ENCODE measurements around the gene SIN3B. TPM values are rescaled to one million over a fixed set of nuclear protein-coding genes. Genes with fewer than 3 reads are reported as not detected.

Gene SIN3B
- polyA plus RNA-seq, 1 of the 3 experiments (the other 2 are of a cell fraction) = 29.7 TPM

DNA sequence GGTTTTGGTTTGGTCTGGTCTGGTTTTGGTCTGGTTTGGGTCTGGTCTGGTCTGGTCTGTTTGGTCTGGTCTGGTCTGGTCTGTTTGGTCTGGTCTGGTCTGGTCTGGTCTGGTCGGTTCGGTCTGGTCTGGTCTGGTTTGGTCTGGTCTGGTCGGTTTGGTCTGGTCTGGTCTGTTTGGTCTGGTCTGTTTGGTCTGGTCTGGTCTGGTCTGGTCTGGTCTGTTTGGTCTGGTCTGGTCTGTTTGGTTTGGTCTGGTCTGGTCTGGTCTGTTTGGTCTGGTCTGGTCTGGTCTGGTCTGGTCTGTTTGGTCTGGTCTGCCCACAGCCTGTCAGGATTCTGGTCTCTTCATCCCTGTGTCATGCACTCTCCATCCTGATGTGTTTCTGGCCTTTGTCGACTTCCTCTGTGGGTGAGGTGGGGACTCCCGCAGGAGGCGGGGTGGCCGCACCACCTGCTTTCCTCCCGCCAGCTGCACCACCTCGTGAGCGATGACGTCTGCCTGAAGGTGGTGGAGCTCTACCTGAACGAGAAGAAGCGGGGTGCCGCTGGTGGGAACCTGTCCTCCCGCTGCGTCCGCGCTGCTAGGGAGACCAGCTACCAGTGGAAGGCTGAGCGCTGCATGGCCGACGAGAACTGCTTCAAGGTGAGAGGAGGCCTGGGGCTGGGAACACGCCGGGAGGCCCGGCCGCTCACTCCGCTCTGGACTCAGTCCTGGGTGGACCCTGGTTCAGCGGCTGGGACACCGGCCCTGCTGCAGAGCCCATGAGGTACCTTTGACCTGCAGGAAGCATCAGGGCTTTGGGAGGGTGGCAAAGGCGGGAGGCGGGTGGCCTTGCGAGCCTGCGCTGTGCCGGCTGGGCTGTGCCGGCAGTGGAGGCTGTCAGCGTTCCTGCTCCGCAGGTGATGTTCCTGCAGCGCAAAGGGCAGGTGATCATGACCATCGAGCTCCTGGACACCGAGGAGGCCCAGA lies 46.7 kb downstream of the SIN3B start (continued):
- TF ChIP-seq USF1 (IDR thresholded peaks at IDR 0.05; ENCODE audit: borderline replicate concordance, low read depth) (no peak), EP300 (IDR thresholded peaks at IDR 0.05; ENCODE audit: borderline replicate concordance in 1 of 2, low read depth in 1 of 2, low read length in 1 of 2) (no peak), TAF1 (IDR thresholded peaks at IDR 0.05; ENCODE audit: borderline replicate concordance, low read depth, low read length) (no peak), CTCF (IDR thresholded peaks at IDR 0.05) (no peak), PBX3 (IDR thresholded peaks at IDR 0.05) (no peak), GABPA (IDR thresholded peaks at IDR 0.05; ENCODE audit: low read depth) (no peak), RXRA (IDR thresholded peaks at IDR 0.05; ENCODE audit: borderline replicate concordance, low read depth) (no peak)

DNA sequence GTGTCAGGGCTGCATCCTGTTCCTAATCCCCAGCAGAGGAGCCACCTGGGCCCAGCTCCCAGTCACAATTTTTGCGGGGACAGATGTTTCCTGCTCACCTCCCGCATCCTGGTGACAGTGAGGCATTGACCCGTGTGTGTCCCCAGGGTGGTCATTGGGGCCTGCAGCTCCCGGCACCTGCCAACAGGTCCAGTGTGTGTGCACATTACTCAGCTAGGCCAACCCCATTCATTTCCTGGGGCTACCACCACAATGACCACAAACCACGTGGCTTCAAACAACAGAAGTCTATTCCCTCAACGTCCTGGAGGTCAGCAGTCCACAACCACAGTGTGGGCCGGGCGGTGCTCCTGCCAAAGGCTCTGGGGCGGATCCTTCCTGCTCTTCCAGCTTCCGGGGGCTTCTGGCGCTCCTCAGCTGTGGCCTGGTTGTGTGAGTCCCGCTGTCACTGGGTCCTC lies 47.7 kb downstream of the SIN3B start:
- Histone ChIP-seq H3K27ac (ENCODE audit: low read depth in 2 of 2, low read length in 1 of 2) (no peak overlapping the region), H3K4me3 (ENCODE audit: low read depth in 2 of 2, low read length in 1 of 2) (no peak overlapping the region), H3K9me2 (no peaks in the 10 kb centered on the region), H3K27me3 (ENCODE audit: insufficient read depth) (no peaks in the 10 kb centered on the region), H3K36me3 (replicated peaks in 1 of 2; ENCODE audit: control insufficient read depth in 1 of 2, insufficient read depth in 2 of 2, low read length in 1 of 2) (peaks cover 16 to 48% of the 10 kb centered on the region in 2 experiments), H4K20me1 (ENCODE audit: insufficient read depth) (peaks cover 5% of the 10 kb centered on the region; the same call in 1 of the 2 replicates), H3K4me1 (ENCODE audit: control insufficient read depth in 1 of 2, insufficient read depth in 2 of 2, low read depth in 1 of 2, low read length in 1 of 2) (no peaks in the 10 kb centered on the region), H3F3A (replicated peaks; ENCODE audit: insufficient read depth) (no peaks in the 10 kb centered on the region), H2AFZ (ENCODE audit: low read depth) (no peak overlapping the region), H3K4me2 (no peak overlapping the region), H3K9ac (no peak overlapping the region), H3K9me3 (no peaks in the 10 kb centered on the region), H3K79me2 (ENCODE audit: insufficient read depth) (0 out of 2 replicates have a peak, but pooled peaks cover 3% of the 10 kb centered on the region)
- 95% methylated on average over 8 of the region's 12 CpGs for WGBS (ENCODE audit: low lambda C conversion rate)
- DNase-seq = no peak
- ChIA-PET CTCF (interaction anchor here (0.9 to 1.4 kb wide), 2 partner anchors 25 to 105 kb away, joined by 3 read pairs; no protein-coding TSS in a partner anchor), POLR2A (no interaction called here)
- TF ChIP-seq NRF1 (IDR thresholded peaks at IDR 0.05; ENCODE audit: low read depth, low read length) (no peak), FOXJ3 (CRISPR knock-in tag; IDR thresholded peaks at IDR 0.05) (no peak), REST (IDR thresholded peaks at IDR 0.05; ENCODE audit: low read depth, low read length) (no peak), JUND (IDR thresholded peaks at IDR 0.05) (no peak), EZH2phosphoT487 (IDR thresholded peaks at IDR 0.05; ENCODE audit: borderline replicate concordance, low read depth) (no peak), RXRA (IDR thresholded peaks at IDR 0.05; ENCODE audit: borderline replicate concordance, low read depth) (no peak), GATA2 (CRISPR knock-in tag; IDR thresholded peaks at IDR 0.05) (no peak)

All from SK-N-SH (cell line).